HepG2 (cell line): ENCODE measurements around the gene GOLGA3. TPM values are rescaled to one million over a fixed set of nuclear protein-coding genes. Genes with fewer than 3 reads are reported as not detected.

Experiments used
- ATAC-seq: fragments of 200-7000 bp; cut with Tn5 transposase; 3 replicates; pipeline ENCODE4 v1.9.1; 2020; ENCODE audit warnings: mild to moderate bottlenecking, moderate library complexity
- BruUV-seq: library from RNA; stranded (reverse); fragments of 400-500 nt; replicated peaks from 2 replicates; lab custom pipeline; 2021; lab: Mats Ljungman, UMichigan
- CTCF ChIA-PET: fragments of 300-600 bp; formaldehyde crosslinking; extraction: SDS; loops from one replicate; lab custom pipeline; 2021; ENCODE audit warnings: low total read pairs, inconsistent platforms, low intra/inter-chr PET ratio; lab: Yijun Ruan, JAX
- POLR2A ChIA-PET: fragments of 350-600 bp; sonication (Branson Sonifier 250); formaldehyde crosslinking; loops from one replicate; lab custom pipeline; 2020; ENCODE audit warnings: antibody characterized with exemption, inconsistent platforms; lab: Yijun Ruan, JAX
- DNase-seq: peaks from one replicate; pipeline ENCODE4 v3.0.0-alpha.2; 2015; ENCODE audit warnings: low spot score
- FAIRE-seq: peaks from 3 replicates; lab custom pipeline; 2011; peaks lifted over from hg19 to GRCh38; lab: Jason Lieb, UNC
- H2AFZ ChIP-seq: one replicate; pipeline ENCODE4 v1.6.1; 2011; ENCODE audit warnings: low read length, inconsistent platforms
- H3K27ac ChIP-seq: fragments of 300-600 bp; 3 replicates; pipeline ENCODE4 v1.8.0; 2011; ENCODE audit warnings: mixed run types, mild to moderate bottlenecking, mixed read lengths, low read length, inconsistent platforms; ENCODE audit not compliant: insufficient read depth; ENCODE audit errors: extremely low read length
- H3K27me3 ChIP-seq, 2 experiments: fragments of 200-600 bp in 1 of 2; 2 replicates in 1 of 2; 3 replicates in 1 of 2; pipeline versions ENCODE4 v1.6.0 to v1.8.0; 2011; ENCODE audit warnings: low read length in 2 of 2, mild to moderate bottlenecking in 2 of 2, moderate library complexity in 2 of 2, inconsistent platforms in 1 of 2; ENCODE audit not compliant: insufficient read depth in 2 of 2, control insufficient read depth in 1 of 2
- H3K36me3 ChIP-seq, 2 experiments: fragments of 200-600 bp in 1 of 2; replicated peaks in 1 of 2; 2 replicates in 1 of 2; 3 replicates in 1 of 2; pipeline versions ENCODE4 v1.5.1 to v1.8.0; 2011; ENCODE audit warnings: low read length in 2 of 2, inconsistent platforms in 1 of 2; ENCODE audit not compliant: insufficient read depth in 2 of 2, control insufficient read depth in 1 of 2
- H3K4me1 ChIP-seq: 2 replicates; pipeline ENCODE4 v1.5.1; 2012; ENCODE audit warnings: low read length, inconsistent platforms; ENCODE audit not compliant: insufficient read depth
- H3K4me2 ChIP-seq: 2 replicates; pipeline ENCODE4 v1.6.0; 2011; ENCODE audit warnings: low read depth, low read length, inconsistent platforms
- H3K4me3 ChIP-seq, 3 experiments: fragments of 200-600 bp in 1 of 3; sonication (generic), shearing (Covaris generic) in 1 of 3; replicated peaks in 1 of 3; 2 replicates each; pipeline ENCODE4 v1.5.1; 2011 to 2016; ENCODE audit warnings: low read length in 3 of 3, inconsistent platforms in 2 of 3, low read depth in 2 of 3, mild to moderate bottlenecking in 2 of 3, control low read depth in 1 of 3, mixed read lengths in 1 of 3; ENCODE audit not compliant: insufficient read depth in 1 of 3
- H3K79me2 ChIP-seq: one replicate; pipeline ENCODE4 v1.6.1; 2011; ENCODE audit warnings: low read length, inconsistent platforms; ENCODE audit not compliant: insufficient read depth
- H3K9ac ChIP-seq: 2 replicates; pipeline ENCODE4 v1.6.0; 2011; ENCODE audit warnings: mild to moderate bottlenecking, low read depth, low read length, inconsistent platforms; ENCODE audit not compliant: insufficient read depth
- H3K9me3 ChIP-seq: 2 replicates; pipeline ENCODE4 v1.5.1; 2012; ENCODE audit warnings: mild to moderate bottlenecking, low read length
- H4K20me1 ChIP-seq: 2 replicates; pipeline ENCODE4 v1.6.0; 2011; ENCODE audit warnings: inconsistent platforms, mild to moderate bottlenecking, low read length, moderate library complexity; ENCODE audit not compliant: insufficient read depth
- ETS1 ChIP-seq: sonication (generic); formaldehyde crosslinking; IDR thresholded peaks from 2 replicates; pipeline ENCODE4 v1.4.0; 2020; ENCODE audit warnings: missing genetic modification reagents
- FOXP4 ChIP-seq: sonication (generic); formaldehyde crosslinking; IDR thresholded peaks from 2 replicates; pipeline ENCODE4 v1.4.0; 2020; ENCODE audit warnings: missing genetic modification reagents
- PAWR ChIP-seq: sonication (generic); formaldehyde crosslinking; IDR thresholded peaks from 2 replicates; pipeline ENCODE4 v1.4.0; 2020; ENCODE audit warnings: missing genetic modification reagents, mild to moderate bottlenecking, borderline replicate concordance
- PPARG ChIP-seq: conservative IDR thresholded peaks from 2 replicates; pipeline ENCODE4 v1.6.1; 2016; ENCODE audit warnings: missing biosample characterization, missing genetic modification reagents
- RBM39 ChIP-seq: fragments of 200-400 bp; formaldehyde crosslinking; IDR thresholded peaks from one replicate; pipeline ENCODE4 v1.6.1; 2018; ENCODE audit warnings: antibody characterized with exemption, mild to moderate bottlenecking, low read depth, low read length; ENCODE audit not compliant: poor library complexity, severe bottlenecking
- SALL2 ChIP-seq: sonication (generic); formaldehyde crosslinking; IDR thresholded peaks from 2 replicates; pipeline ENCODE4 v1.8.1; 2023; ENCODE audit warnings: mild to moderate bottlenecking, missing genetic modification reagents, inconsistent platforms
- SETDB1 ChIP-seq: sonication (generic); formaldehyde crosslinking; IDR thresholded peaks from 2 replicates; pipeline ENCODE4 v1.5.1; 2020; ENCODE audit warnings: missing genetic modification reagents, mild to moderate bottlenecking, borderline replicate concordance
- WIZ ChIP-seq: sonication (generic); formaldehyde crosslinking; IDR thresholded peaks from 2 replicates; pipeline ENCODE4 v1.5.1; 2020; ENCODE audit warnings: mild to moderate bottlenecking, missing genetic modification reagents
- ZNF17 ChIP-seq: sonication (generic); formaldehyde crosslinking; IDR thresholded peaks from 2 replicates; pipeline ENCODE4 v1.5.0; 2020; ENCODE audit warnings: mild to moderate bottlenecking, missing genetic modification reagents
- ZNF260 ChIP-seq: sonication (generic); formaldehyde crosslinking; IDR thresholded peaks from 2 replicates; pipeline ENCODE4 v1.4.0; 2020; ENCODE audit warnings: missing genetic modification reagents, low read depth, mild to moderate bottlenecking, borderline replicate concordance
- ZNF646 ChIP-seq: sonication (generic); formaldehyde crosslinking; IDR thresholded peaks from 2 replicates; pipeline ENCODE4 v1.9.0; 2021; ENCODE audit warnings: mild to moderate bottlenecking, missing genetic modification reagents
- WGBS: methylation state at CpG from one replicate; pipeline ENCODE4 v1.1.6; 2017; ENCODE audit warnings: low lambda C conversion rate; 5-methylcytosine and 5-hydroxymethylcytosine counted together
- in situ Hi-C: cut with HindIII; loops from 2 replicates; pipeline ENCODE4 v1.10.0; 2017; ENCODE audit warnings: low pct_unique_long_range_greater_than_20kb; ENCODE audit not compliant: extremely low pct_ligation_motif_present
- intact Hi-C: fragments of 100-400 bp; cut with micrococcal nuclease; formaldehyde crosslinking; loops from one replicate; pipeline ENCODE4 v1.10.0; 2022; ENCODE audit not compliant: unreplicated experiment
- polyA plus RNA-seq, 8 experiments: library from polyadenylated mRNA; depleted of rRNA in 3 of 8; stranded (reverse) in 7 of 8; unstranded in 1 of 8; fragments of >200 nt; fragmentation: Illumina TruSeq in 4 of 8; extraction: Trizol in 4 of 8; gene quantifications; 2 replicates each; pipeline versions ENCODE4 v1.2.1 to v1.2.3, GENCODE V29; 2011 to 2016; ENCODE audit warnings: low read depth in 4 of 8, missing spikeins in 1 of 8, mixed read lengths in 1 of 8; ENCODE audit not compliant: insufficient read depth in 1 of 8
- total RNA-seq, 5 experiments: library from RNA; depleted of rRNA; stranded (reverse); fragments of >200 nt; fragmentation: Illumina TruSeq; extraction: Trizol; gene quantifications; 2 replicates each; pipeline ENCODE4 v1.2.3, GENCODE V29; 2016; ENCODE audit warnings: low read depth in 1 of 5
- TF ChIP-seq, protein P1 (sequence below): sonication (generic); formaldehyde crosslinking; IDR thresholded peaks from 2 replicates; pipeline ENCODE4 v1.5.0; 2020; ENCODE audit warnings: missing genetic modification reagents

Gene GOLGA3
- total and polyA plus RNA-seq, 2 of the 13 experiments (the other 11 are each of a cell fraction or from before 2014, with no cell fraction given) = 22.0 to 43.0 TPM

- no peak overlapping the region for H2AFZ ChIP-seq
- no peak overlapping the region for H3K9ac ChIP-seq
- BruUV-seq = no TSS peak
- no peak overlapping the region for H3K4me3 ChIP-seq
- in situ Hi-C loops = no loop called here
- FAIRE-seq = peak; percentile 73
- no peaks in the 10 kb centered on the region for H3K27me3 ChIP-seq
- H3K79me2 ChIP-seq = no peaks in the 10 kb centered on the region
- no peak overlapping the region for H3K4me2 ChIP-seq
- H3K36me3 ChIP-seq = peaks cover 7 to 26% of the 10 kb centered on the region in 2 experiments; a peak in 3 of 5 replicates
- DNase-seq = peak; percentile 28
- peak overlapping the region; percentile 37 for H3K27ac ChIP-seq
- no peaks in the 10 kb centered on the region for H4K20me1 ChIP-seq
- no peak for ATAC-seq
- ChIA-PET POLR2A (no interaction called here), CTCF (no interaction called here)
- 88% methylated on average over 14 of the region's 14 CpGs for WGBS
- no peaks in the 10 kb centered on the region for H3K4me1 ChIP-seq
- H3K9me3 ChIP-seq = peaks cover 8% of the 10 kb centered on the region; the same call in 1 of the 2 replicates
- intact Hi-C loops = no loop called here
- no peak for TF ChIP-seq PAWR (CRISPR knock-in tag)
- no peak for TF ChIP-seq WIZ
- no peak for TF ChIP-seq PPARG (CRISPR knock-in tag)
- no peak for TF ChIP-seq SALL2 (CRISPR knock-in tag)
- TF ChIP-seq SETDB1 (CRISPR knock-in tag) = peak; percentile 97
- TF ChIP-seq ZNF17 = no peak
- TF ChIP-seq ETS1 (CRISPR knock-in tag) = no peak
- TF ChIP-seq ZNF646 (CRISPR knock-in tag) = peak; percentile 85
- TF ChIP-seq RBM39 = no peak
- TF ChIP-seq FOXP4 = no peak
- TF ChIP-seq ZNF260 (CRISPR knock-in tag) = no peak
- TF ChIP-seq, protein P1, sequence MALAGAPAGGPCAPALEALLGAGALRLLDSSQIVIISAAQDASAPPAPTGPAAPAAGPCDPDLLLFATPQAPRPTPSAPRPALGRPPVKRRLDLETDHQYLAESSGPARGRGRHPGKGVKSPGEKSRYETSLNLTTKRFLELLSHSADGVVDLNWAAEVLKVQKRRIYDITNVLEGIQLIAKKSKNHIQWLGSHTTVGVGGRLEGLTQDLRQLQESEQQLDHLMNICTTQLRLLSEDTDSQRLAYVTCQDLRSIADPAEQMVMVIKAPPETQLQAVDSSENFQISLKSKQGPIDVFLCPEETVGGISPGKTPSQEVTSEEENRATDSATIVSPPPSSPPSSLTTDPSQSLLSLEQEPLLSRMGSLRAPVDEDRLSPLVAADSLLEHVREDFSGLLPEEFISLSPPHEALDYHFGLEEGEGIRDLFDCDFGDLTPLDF (CRISPR knock-in tag) = no peak
Measured at GRCh38 chr12:132866251-132866828, 37.7 kb upstream of the GOLGA3 start.
